Stimulated activated naive CD8-positive, alpha-beta T cell treated with anti-CD3 and anti-CD28 coated beads, Interleukin-15, Interleukin-2, amounts not matched to agents 100 ng/mL and 50 ng/mL, for 24 hours (primary cell): ENCODE data around the gene MAZ.

Experiments
- H3K27ac Mint-ChIP-seq: one replicate; pipeline ENCODE4 v1.8.0; 2021; ENCODE audit warnings: mild to moderate bottlenecking, mixed read lengths
- H3K27me3 Mint-ChIP-seq: one replicate; pipeline ENCODE4 v1.8.0; 2021; ENCODE audit warnings: mixed read lengths
- H3K36me3 Mint-ChIP-seq: one replicate; pipeline ENCODE4 v1.8.0; 2021; ENCODE audit warnings: low read depth, mixed read lengths
- H3K4me1 Mint-ChIP-seq: one replicate; pipeline ENCODE4 v1.8.0; 2021; ENCODE audit warnings: low read depth, mixed read lengths
- H3K4me3 Mint-ChIP-seq: one replicate; pipeline ENCODE4 v1.8.0; 2021; ENCODE audit warnings: mild to moderate bottlenecking, mixed read lengths
- H3K9me3 Mint-ChIP-seq: one replicate; pipeline ENCODE4 v1.8.0; 2021; ENCODE audit warnings: mixed read lengths

The MAZ gene

DNA sequence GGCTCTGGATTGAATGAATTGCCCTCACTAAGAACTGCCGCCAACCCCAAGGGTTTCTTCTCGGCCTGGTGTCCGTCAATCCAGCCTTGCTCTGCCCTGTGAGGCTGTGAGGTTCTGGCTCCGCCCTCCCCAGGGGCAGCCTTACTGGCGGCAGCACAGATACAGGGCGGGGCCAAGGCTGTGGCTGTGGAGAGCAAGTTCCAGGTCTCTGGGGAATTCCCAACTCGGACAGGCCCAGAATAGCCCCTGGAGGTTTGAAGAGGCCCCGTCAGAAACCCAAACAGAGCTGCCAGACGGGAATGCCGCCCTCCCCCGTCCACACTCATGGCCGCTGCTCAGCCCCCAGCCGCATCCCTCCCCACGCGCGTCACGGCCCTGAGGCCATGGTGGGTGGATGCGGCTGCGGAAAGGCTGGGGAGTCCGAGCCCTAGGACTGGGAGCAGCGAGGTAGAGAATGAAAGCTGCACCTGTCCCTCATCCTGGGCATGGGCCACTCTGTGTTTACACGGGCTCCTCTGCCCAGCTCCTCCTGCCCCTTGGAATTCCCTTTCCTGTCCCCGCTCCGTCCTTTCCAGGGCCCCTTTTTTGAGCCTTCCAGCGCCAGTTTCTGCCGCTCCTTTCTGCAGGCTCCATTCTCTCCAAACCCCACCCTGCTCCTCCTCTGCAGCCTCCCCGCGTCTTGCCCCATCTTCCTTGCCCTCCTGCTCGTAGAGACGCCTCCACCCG is 5.0 kb downstream of the MAZ start:
- H3K27me3 Mint-ChIP-seq = no peaks in the 10 kb centered on the region
- no peaks in the 10 kb centered on the region for H3K9me3 Mint-ChIP-seq
- peaks cover 59% of the 10 kb centered on the region for H3K4me1 Mint-ChIP-seq
- peak overlapping the region; percentile 88 for H3K4me3 Mint-ChIP-seq
- peaks cover 38% of the 10 kb centered on the region for H3K36me3 Mint-ChIP-seq
- H3K27ac Mint-ChIP-seq = peak overlapping the region; percentile 82

DNA sequence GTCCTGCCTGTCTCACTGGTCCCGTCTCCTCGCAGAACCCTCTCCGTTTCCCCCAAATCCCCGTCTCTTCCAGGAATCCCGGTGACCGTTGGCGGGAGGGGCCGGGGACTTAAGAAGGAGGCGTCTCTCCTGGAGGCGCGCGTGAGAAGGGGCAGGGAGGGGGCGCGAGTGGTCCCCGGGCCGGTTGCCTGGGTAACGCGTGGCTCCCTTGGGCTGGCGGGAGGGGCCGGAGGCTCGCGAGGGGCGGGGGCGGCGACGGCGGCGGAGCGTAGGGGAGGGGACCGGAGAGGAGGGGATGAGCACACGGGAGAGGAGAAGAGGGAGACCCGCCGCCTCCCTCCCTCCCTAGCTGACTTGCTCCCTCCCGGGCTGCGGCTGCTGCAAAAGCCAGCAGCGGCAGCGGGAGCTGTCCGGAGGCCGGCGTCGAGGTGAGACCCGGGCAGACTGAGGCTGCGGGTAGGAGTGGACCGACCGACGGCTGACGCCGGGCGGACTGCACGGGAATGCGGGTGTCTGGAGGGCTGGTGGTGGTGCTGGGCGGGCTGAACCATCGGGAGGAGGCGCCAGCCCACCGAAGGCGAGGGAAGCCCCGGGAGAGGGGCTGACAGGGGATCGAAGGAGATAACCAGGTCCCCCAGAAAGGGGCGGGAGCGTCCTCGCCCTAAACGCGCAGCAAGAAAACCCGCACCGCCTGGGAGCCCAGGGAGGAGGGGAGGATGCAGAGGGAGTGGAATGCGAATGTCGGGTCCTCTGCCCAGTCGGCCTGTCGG is 5.8 kb downstream of the MAZ start, which contains the start of gene PRRT2:
Gene PRRT2 (plus strand): TSS at position 298 of the 770 bp plus-strand sequence. CDS start 862 bp downstream, outside the sequence.
- Mint-ChIP-seq H3K4me1 (peaks cover 64% of the 10 kb centered on the region), H3K36me3 (peaks cover 43% of the 10 kb centered on the region), H3K27ac (peak within 1 kb of the TSS; percentile 82), H3K9me3 (no peaks in the 10 kb centered on the region), H3K27me3 (no peaks in the 10 kb centered on the region), H3K4me3 (peak within 1 kb of the TSS; percentile 88)

DNA sequence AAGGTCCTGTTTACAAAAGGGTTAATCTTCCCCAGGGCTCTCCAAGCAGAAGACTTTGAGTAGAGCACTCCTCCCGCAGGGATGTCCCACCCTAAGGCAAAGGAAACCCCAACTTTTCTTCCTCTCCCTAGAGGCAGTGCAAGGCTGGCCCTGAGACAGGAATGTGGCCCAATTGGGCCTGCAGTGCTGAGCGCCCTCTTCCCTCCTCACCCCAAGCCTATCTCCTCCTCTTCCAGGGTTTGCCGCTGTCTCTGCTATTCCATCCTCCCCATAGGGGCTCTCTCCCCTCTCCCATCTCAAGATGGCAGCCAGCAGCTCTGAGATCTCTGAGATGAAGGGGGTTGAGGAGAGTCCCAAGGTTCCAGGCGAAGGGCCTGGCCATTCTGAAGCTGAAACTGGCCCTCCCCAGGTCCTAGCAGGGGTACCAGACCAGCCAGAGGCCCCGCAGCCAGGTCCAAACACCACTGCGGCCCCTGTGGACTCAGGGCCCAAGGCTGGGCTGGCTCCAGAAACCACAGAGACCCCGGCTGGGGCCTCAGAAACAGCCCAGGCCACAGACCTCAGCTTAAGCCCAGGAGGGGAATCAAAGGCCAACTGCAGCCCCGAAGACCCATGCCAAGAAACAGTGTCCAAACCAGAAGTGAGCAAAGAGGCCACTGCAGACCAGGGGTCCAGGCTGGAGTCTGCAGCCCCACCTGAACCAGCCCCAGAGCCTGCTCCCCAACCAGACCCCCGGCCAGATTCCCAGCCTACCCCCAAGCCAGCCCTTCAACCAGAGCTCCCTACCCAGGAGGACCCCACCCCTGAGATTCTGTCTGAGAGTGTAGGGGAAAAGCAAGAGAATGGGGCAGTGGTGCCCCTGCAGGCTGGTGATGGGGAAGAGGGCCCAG is 6.7 kb downstream of the MAZ start:
- H3K4me3 Mint-ChIP-seq = peak overlapping the region; percentile 20
- H3K9me3 Mint-ChIP-seq = no peaks in the 10 kb centered on the region
- H3K27ac Mint-ChIP-seq = peak overlapping the region; percentile 36
- H3K27me3 Mint-ChIP-seq = no peaks in the 10 kb centered on the region
- peaks cover 69% of the 10 kb centered on the region for H3K4me1 Mint-ChIP-seq
- H3K36me3 Mint-ChIP-seq = peaks cover 38% of the 10 kb centered on the region

GRCh38 chr16:29813644-29814562 is 7.6 kb downstream of the MAZ start:
- no peaks in the 10 kb centered on the region for H3K9me3 Mint-ChIP-seq
- no peak overlapping the region for H3K27ac Mint-ChIP-seq
- peaks cover 69% of the 10 kb centered on the region for H3K4me1 Mint-ChIP-seq
- no peaks in the 10 kb centered on the region for H3K27me3 Mint-ChIP-seq
- H3K36me3 Mint-ChIP-seq = peaks cover 38% of the 10 kb centered on the region
- H3K4me3 Mint-ChIP-seq = no peak overlapping the region

DNA sequence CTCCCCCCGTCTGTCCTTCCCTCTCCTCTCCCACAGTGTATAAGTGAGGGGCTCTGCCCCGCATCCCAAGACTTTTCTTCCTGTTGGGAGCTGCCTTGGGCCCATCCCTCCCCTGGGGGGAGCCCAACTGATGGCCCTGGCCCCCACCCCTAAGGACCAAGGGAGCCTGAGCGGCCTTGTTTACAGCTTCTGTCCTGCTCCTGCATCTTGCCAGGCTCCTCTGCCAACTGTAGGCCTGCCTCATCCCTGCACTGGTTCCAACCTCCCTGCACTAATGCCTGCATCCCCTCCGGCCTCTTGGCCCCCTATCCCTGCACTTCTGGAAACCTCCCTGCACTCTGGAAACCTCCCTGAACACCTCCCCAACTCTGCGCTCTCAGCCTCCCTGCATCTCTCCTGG is 8.3 kb downstream of the MAZ start:
- peak overlapping the region; percentile 14 for H3K4me3 Mint-ChIP-seq
- no peaks in the 10 kb centered on the region for H3K27me3 Mint-ChIP-seq
- peak overlapping the region; percentile 97 for H3K27ac Mint-ChIP-seq
- H3K4me1 Mint-ChIP-seq = peaks cover 71% of the 10 kb centered on the region
- H3K9me3 Mint-ChIP-seq = no peaks in the 10 kb centered on the region
- peaks cover 42% of the 10 kb centered on the region for H3K36me3 Mint-ChIP-seq

- Mint-ChIP-seq H3K9me3 (no peaks in the 10 kb centered on the region), H3K4me1 (peaks cover 71% of the 10 kb centered on the region), H3K27me3 (no peaks in the 10 kb centered on the region), H3K36me3 (peaks cover 41% of the 10 kb centered on the region), H3K27ac (peak overlapping the region; percentile 97), H3K4me3 (peak overlapping the region; percentile 96)
Measured at GRCh38 chr16:29815032-29815721, 8.8 kb downstream of the MAZ start.

DNA sequence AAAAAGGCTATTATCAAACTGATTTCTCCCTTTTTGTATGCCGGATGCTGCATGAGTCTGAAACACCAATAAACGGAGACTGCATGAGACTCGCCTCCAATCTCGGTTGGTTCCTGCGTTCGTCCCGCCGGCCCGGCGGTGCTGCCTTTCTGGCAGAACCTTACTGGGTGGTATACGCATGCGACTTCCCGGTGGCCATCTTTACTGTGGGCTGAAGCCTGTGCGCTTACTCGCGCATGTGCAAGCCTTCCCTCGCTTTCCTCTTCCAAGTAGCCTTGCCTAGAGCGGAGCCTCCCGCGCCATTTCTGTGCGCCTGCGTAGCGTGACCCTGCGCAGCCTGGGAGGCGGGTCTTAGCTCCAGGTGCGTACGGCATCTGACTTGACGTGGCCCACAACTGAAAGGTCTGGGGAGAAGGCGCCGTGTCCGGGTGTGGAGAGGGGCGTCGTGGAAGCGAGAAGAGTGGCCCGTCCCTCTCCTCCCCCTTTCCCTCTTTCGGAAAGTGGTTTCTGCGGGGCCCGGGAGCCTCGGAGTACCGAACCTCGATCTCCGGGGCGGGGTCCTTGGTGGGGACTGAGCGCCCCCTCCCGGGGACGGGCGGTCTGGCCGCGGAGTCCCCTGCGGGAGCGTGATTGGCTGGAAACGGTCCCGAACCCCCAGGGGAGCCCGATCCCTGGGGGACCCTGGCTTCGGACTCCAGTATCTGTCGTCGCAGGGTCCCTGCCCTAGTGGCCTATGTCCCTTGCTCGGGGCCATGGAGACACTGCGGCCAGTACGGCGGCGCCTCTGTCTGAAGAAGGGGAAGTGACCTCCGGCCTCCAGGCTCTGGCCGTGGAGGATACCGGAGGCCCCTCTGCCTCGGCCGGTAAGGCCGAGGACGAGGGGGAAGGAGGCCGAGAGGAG is 9.7 kb downstream of the MAZ start, which contains the start of gene PAGR1:
Gene PAGR1 (plus strand): TSS at position 360 of the 901 bp plus-strand sequence. CDS start 374 bp downstream, at position 734.
- H3K9me3 Mint-ChIP-seq = no peaks in the 10 kb centered on the region

GRCh38 chr16:29816694-29817441 is 10.5 kb downstream of the MAZ start:
- no peaks in the 10 kb centered on the region for H3K9me3 Mint-ChIP-seq
- H3K27me3 Mint-ChIP-seq = no peaks in the 10 kb centered on the region
- peak overlapping the region; percentile 96 for H3K4me3 Mint-ChIP-seq
- H3K4me1 Mint-ChIP-seq = peaks cover 70% of the 10 kb centered on the region
- peak overlapping the region; percentile 97 for H3K27ac Mint-ChIP-seq
- H3K36me3 Mint-ChIP-seq = peaks cover 35% of the 10 kb centered on the region

More for the DNA sequence above, 9.7 kb downstream of the MAZ start, which contains the start of gene PAGR1:
- H3K4me3 Mint-ChIP-seq = peak within 1 kb of the TSS; percentile 96
- H3K36me3 Mint-ChIP-seq = peaks cover 37% of the 10 kb centered on the region
- peak within 1 kb of the TSS; percentile 97 for H3K27ac Mint-ChIP-seq
- H3K27me3 Mint-ChIP-seq = no peaks in the 10 kb centered on the region
- peaks cover 70% of the 10 kb centered on the region for H3K4me1 Mint-ChIP-seq

- Mint-ChIP-seq H3K4me1 (peaks cover 78% of the 10 kb centered on the region), H3K9me3 (no peaks in the 10 kb centered on the region), H3K4me3 (peak overlapping the region; percentile 79), H3K27me3 (no peaks in the 10 kb centered on the region), H3K36me3 (peaks cover 41% of the 10 kb centered on the region), H3K27ac (peak overlapping the region; percentile 76)
Measured at GRCh38 chr16:29818082-29818481, 11.8 kb downstream of the MAZ start.

DNA sequence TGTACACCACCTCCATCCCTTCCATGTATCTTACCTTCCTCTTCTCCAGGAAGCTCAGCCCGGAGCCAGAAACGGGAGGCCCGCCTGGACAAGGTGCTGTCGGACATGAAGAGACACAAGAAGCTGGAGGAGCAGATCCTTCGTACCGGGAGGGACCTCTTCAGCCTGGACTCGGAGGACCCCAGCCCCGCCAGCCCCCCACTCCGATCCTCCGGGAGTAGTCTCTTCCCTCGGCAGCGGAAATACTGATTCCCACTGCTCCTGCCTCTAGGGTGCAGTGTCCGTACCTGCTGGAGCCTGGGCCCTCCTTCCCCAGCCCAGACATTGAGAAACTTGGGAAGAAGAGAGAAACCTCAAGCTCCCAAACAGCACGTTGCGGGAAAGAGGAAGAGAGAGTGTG is 13.2 kb downstream of the MAZ start:
- Mint-ChIP-seq H3K27me3 (no peaks in the 10 kb centered on the region), H3K9me3 (no peaks in the 10 kb centered on the region), H3K27ac (peak overlapping the region; percentile 96), H3K4me3 (peak overlapping the region; percentile 92), H3K4me1 (peaks cover 92% of the 10 kb centered on the region), H3K36me3 (peaks cover 41% of the 10 kb centered on the region)

DNA sequence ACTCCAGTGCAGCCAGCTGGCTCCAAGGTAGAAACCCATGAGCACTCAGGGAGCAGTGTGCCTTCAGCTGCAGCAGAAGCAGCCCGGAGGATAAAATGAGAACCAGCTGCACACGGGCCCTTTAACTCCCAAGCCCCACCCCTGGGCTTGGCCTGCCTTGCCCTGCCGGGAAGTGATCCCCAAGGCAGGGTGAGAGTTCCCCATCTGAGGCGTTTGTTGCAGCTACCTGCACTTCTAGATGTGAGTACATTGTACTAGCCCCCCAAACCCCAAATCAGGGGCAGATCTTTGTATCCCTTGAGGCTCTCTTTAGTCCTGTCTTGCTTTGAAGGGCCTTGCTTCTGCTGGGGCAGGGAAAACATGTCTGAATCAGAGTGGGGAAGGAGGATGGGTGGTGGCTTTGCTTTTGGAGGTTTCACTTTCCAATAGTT is 14.0 kb downstream of the MAZ start, which contains the start of gene MVP:
Gene MVP (plus strand): TSS at position 192 of the 431 bp plus-strand sequence. CDS start 10,088 bp downstream, outside the sequence.
- Mint-ChIP-seq H3K4me3 (peak within 1 kb of the TSS; percentile 92), H3K9me3 (no peaks in the 10 kb centered on the region), H3K27ac (peak within 1 kb of the TSS; percentile 96), H3K36me3 (peaks cover 41% of the 10 kb centered on the region), H3K27me3 (no peaks in the 10 kb centered on the region), H3K4me1 (peaks cover 92% of the 10 kb centered on the region)
